ENCODE data around the gene MLLT10.

DNA sequence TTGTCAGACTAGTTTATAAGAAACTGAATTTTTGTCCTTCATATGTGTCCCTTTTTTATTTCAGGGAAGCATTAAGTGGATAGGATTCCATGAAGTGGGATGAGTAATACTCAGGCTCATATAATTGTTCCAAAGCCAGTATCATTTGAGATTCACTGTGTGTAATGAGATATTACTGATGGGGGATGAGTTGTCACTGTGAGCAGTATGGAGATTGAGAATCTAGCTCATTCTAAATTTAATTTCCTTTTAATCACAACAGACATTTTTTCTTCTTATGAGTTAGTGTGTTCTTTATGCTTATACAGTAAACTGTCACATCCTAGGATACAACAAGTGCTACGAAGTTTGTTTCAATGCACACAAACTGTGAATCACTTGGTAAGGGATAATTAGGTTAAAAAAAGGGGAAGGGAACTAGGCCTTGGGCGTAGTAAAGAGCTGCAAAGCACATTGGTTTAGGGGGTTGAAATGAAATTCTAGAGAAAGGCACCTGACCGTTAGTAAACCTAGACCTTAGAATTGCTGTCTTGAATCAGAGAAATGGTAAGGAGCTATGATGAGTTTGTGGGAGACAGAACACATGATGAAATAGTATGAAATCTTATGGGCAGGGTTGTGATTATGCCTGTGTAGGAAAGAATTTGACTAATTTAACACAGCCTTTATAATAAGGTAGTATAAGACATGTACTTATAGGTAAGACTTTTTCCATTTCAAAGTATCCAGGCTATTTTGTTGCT lies 153.4 kb downstream of the MLLT10 start:
- TF ChIP-seq YY1 (IDR thresholded peaks at IDR 0.05; ENCODE audit: insufficient read depth, insufficient read length) (no peak), ZNF274 (IDR thresholded peaks at IDR 0.05; ENCODE audit: low read depth, low read length) (no peak)

Measured in NT2/D1 (cell line).